Smooth muscle cell (in vitro differentiated cells): ENCODE data around the gene CLDN14. TPM values are rescaled to one million over a fixed set of nuclear protein-coding genes. Genes with fewer than 3 reads are reported as not detected.

Experiments
- DNase-seq: peaks from one replicate; lab custom pipeline; 2025; ENCODE audit not compliant: unreplicated experiment; lab: John Stamatoyannopoulos, UW
- H2AFZ ChIP-seq: fragments of 200-600 bp; sonication (generic); 2 replicates; pipeline ENCODE4 v1.6.0; 2016; ENCODE audit warnings: antibody characterized with exemption, low read depth, mild to moderate bottlenecking
- H3F3A ChIP-seq: fragments of 200-600 bp; sonication (generic); 2 replicates; pipeline ENCODE4 v1.6.0; 2017; ENCODE audit warnings: antibody characterized with exemption, low read depth
- H3K27ac ChIP-seq: fragments of 200-600 bp; sonication (generic); 2 replicates; pipeline ENCODE4 v1.5.1; 2016; ENCODE audit warnings: low read depth, mild to moderate bottlenecking
- H3K27me3 ChIP-seq: fragments of 200-600 bp; sonication (generic); 2 replicates; pipeline ENCODE4 v1.6.1; 2016; ENCODE audit warnings: low read depth, mild to moderate bottlenecking
- H3K36me3 ChIP-seq: fragments of 200-600 bp; sonication (generic); 2 replicates; pipeline ENCODE4 v1.5.1; 2016; ENCODE audit warnings: low read depth
- H3K4me1 ChIP-seq: fragments of 200-600 bp; sonication (generic); 2 replicates; pipeline ENCODE4 v1.5.1; 2016; ENCODE audit warnings: low read depth
- H3K4me2 ChIP-seq: fragments of 200-600 bp; sonication (generic); 2 replicates; pipeline ENCODE4 v1.6.0; 2016; ENCODE audit warnings: mild to moderate bottlenecking
- H3K4me3 ChIP-seq: fragments of 200-600 bp; sonication (generic); 2 replicates; pipeline ENCODE4 v1.5.1; 2016; ENCODE audit warnings: mild to moderate bottlenecking
- H3K79me2 ChIP-seq: fragments of 200-600 bp; sonication (generic); 2 replicates; pipeline ENCODE4 v1.6.0; 2016; ENCODE audit warnings: low read depth, mild to moderate bottlenecking
- H3K9ac ChIP-seq: fragments of 200-600 bp; sonication (generic); 2 replicates; pipeline ENCODE4 v1.6.0; 2016; ENCODE audit warnings: low read depth
- H3K9me3 ChIP-seq: fragments of 200-600 bp; sonication (generic); replicated peaks from 2 replicates; pipeline ENCODE4 v1.5.1; 2016; ENCODE audit warnings: low read depth
- H4K20me1 ChIP-seq: fragments of 200-600 bp; sonication (generic); 2 replicates; pipeline ENCODE4 v1.6.0; 2016; ENCODE audit warnings: low read depth
- CTCF ChIP-seq: fragments of 200-600 bp; sonication (generic); IDR thresholded peaks from 2 replicates; pipeline ENCODE4 v1.5.1; 2017; ENCODE audit warnings: borderline replicate concordance, mild to moderate bottlenecking, antibody characterized with exemption; ENCODE audit not compliant: insufficient read depth, poor library complexity, severe bottlenecking
- WGBS: methylation state at CpG from one replicate; pipeline ENCODE4 v1.1.7; 2016; ENCODE audit warnings: low lambda C conversion rate; 5-methylcytosine and 5-hydroxymethylcytosine counted together
- polyA plus RNA-seq: library from polyadenylated mRNA; unstranded; fragments of >200 nt; fragmentation: Nextera tagmentation; extraction: Ambion mirVana; gene quantifications from 2 replicates; pipeline ENCODE4 v1.2.1, GENCODE V29; 2016
- total RNA-seq: library from RNA; depleted of rRNA; stranded (reverse); fragments of >200 nt; gene quantifications from 2 replicates; pipeline ENCODE4 v1.2.3, GENCODE V29; 2014

CLDN14 gene
- total and polyA plus RNA-seq, 2 experiments from 2014 or later = not detected

- no peak overlapping the region for H2AFZ ChIP-seq
- H3K27ac ChIP-seq = peak overlapping the region; percentile 56
- H3K4me1 ChIP-seq = peaks cover 4% of the 10 kb centered on the region
- H3K4me3 ChIP-seq = no peak overlapping the region
- TF ChIP-seq CTCF = no peak
- H3K9ac ChIP-seq = no peak overlapping the region
- no peaks in the 10 kb centered on the region for H3K27me3 ChIP-seq
- no peaks in the 10 kb centered on the region for H3K36me3 ChIP-seq
- DNase-seq = no peak
- no peaks in the 10 kb centered on the region for H3K9me3 ChIP-seq
- no peak overlapping the region for H3K4me2 ChIP-seq
- no peaks in the 10 kb centered on the region for H4K20me1 ChIP-seq
- no peaks in the 10 kb centered on the region for H3K79me2 ChIP-seq
- peaks cover 3% of the 10 kb centered on the region for H3F3A ChIP-seq
- WGBS = 87% methylated on average over 10 of the region's 10 CpGs
Measured at GRCh38 chr21:36470294-36470693, 9.6 kb downstream of the CLDN14 start.

DNA sequence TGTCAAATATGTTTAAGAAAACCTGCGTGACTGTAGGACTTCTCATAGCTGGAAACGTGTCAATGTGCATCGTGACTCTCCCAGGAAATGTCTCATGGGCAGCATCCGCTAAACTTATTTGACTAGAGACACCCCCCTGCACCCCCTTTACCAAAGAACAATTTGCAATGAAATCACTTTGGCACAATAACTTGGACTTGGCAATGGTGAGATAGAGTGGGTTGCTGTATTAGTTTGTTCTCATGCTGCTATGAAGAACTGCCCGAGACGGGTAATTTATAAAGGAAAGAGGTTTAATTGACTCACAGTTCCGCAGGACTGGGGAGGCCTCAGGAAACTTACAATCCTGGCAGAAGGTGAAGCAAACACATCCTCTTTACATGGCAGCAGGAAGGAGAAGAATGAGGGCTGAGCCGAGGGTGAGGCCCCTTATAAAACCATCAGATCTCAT lies 13.8 kb downstream of the CLDN14 start:
- no peaks in the 10 kb centered on the region for H4K20me1 ChIP-seq
- WGBS = 94% methylated on average over 8 of the region's 8 CpGs
- no peak overlapping the region for H3K27ac ChIP-seq
- no peak for DNase-seq
- H2AFZ ChIP-seq = no peak overlapping the region
- H3K79me2 ChIP-seq = no peaks in the 10 kb centered on the region
- no peak overlapping the region for H3K9ac ChIP-seq
- no peak overlapping the region for H3K4me3 ChIP-seq
- TF ChIP-seq CTCF = no peak
- H3K36me3 ChIP-seq = no peaks in the 10 kb centered on the region
- peaks cover 4% of the 10 kb centered on the region for H3K4me1 ChIP-seq
- no peak overlapping the region for H3K4me2 ChIP-seq
- H3F3A ChIP-seq = peaks cover 3% of the 10 kb centered on the region
- H3K9me3 ChIP-seq = no peaks in the 10 kb centered on the region
- no peaks in the 10 kb centered on the region for H3K27me3 ChIP-seq

DNA sequence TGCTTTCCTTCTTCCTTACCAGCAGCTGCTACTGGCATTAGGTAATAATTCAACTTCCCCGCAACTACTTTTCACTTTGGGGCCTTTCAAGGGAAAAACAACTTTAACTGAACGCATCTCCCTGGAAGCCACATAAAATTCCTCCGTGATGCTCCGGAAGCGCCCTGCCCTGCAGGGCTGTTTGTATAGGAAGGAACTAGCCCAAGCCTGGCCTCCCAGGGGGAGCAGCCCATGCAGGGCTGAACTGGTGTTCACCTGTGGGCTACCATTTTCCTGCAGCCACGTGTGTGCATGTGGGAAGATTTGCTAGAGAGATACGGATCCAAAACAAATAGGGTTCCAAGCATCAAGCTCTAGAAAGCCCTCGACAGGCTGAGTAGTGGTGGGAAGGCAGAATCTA lies 14.4 kb downstream of the CLDN14 start:
- WGBS = 81% methylated on average over 8 of the region's 8 CpGs
- no peak overlapping the region for H3K4me2 ChIP-seq

More for the DNA sequence above, 14.4 kb downstream of the CLDN14 start:
- Histone ChIP-seq H3F3A (peaks cover 3% of the 10 kb centered on the region), H3K27ac (no peak overlapping the region), H3K9ac (no peak overlapping the region), H3K36me3 (no peaks in the 10 kb centered on the region), H3K4me3 (no peak overlapping the region), H3K9me3 (no peaks in the 10 kb centered on the region), H3K4me1 (peaks cover 4% of the 10 kb centered on the region), H3K79me2 (no peaks in the 10 kb centered on the region), H2AFZ (no peak overlapping the region), H4K20me1 (no peaks in the 10 kb centered on the region), H3K27me3 (no peaks in the 10 kb centered on the region)
- TF ChIP-seq CTCF = no peak
- no peak for DNase-seq
